Stimulated activated CD4-positive, alpha-beta T cell treated with anti-CD3 and anti-CD28 coated beads, Interleukin-4, amount 100 ng/mL, for 48 hours (primary cell): Measurements from ENCODE around the gene MVB12A.

Experiments
- DNase-seq, 2 donors: peaks; one replicate each; pipeline ENCODE4 v3.0.0-alpha.2; 2020; ENCODE audit warnings: low read depth in 2 of 2

Gene MVB12A

GRCh38 chr19:17404621-17405249 is 15.1 kb upstream of the MVB12A start:
- no peak for DNase-seq

- no peak for DNase-seq
Observed at GRCh38 chr19:17405250-17406045, 14.4 kb upstream of the MVB12A start, which contains the start of gene BST2. Gene BST2 (minus strand): TSS chr19:17405630. CDS start chr19:17405575, 55 bp downstream.

GRCh38 chr19:17406046-17406886 is 13.6 kb upstream of the MVB12A start:
- peak in 1 of 2 donors; percentile 48 for DNase-seq

GRCh38 chr19:17406887-17407196 is 13.0 kb upstream of the MVB12A start:
- DNase-seq, result no peak

- no peak for DNase-seq
Observed at GRCh38 chr19:17409990-17410389, 9.9 kb upstream of the MVB12A start.

- no peak for DNase-seq
Observed at GRCh38 chr19:17411801-17412200, 8.0 kb upstream of the MVB12A start.

- DNase-seq, result no peak
Observed at GRCh38 chr19:17414097-17414496, 5.8 kb upstream of the MVB12A start.

- DNase-seq, result no peak
Observed at GRCh38 chr19:17415121-17415520, 4.7 kb upstream of the MVB12A start.

- DNase-seq, result no peak
Observed at GRCh38 chr19:17418710-17419109, 1.1 kb upstream of the MVB12A start.

- no peak for DNase-seq
Observed at GRCh38 chr19:17419154-17419620, 660 bp upstream of the MVB12A start.

- DNase-seq, result no peak
Observed at GRCh38 chr19:17420475-17420924, 653 bp downstream of the MVB12A start.

- no peak for DNase-seq
Observed at GRCh38 chr19:17421942-17422341, 2.1 kb downstream of the MVB12A start.

- DNase-seq, result no peak
Observed at GRCh38 chr19:17423429-17424208, 3.8 kb downstream of the MVB12A start.

GRCh38 chr19:17424743-17425365 is 5.0 kb downstream of the MVB12A start:
- DNase-seq, result no peak

- no peak for DNase-seq
Observed at GRCh38 chr19:17429641-17430113, 9.8 kb downstream of the MVB12A start.

GRCh38 chr19:17431417-17431816 is 11.6 kb downstream of the MVB12A start:
- DNase-seq, result no peak

GRCh38 chr19:17435218-17435617 is 15.4 kb downstream of the MVB12A start:
- no peak for DNase-seq

GRCh38 chr19:17436094-17436873 is 16.4 kb downstream of the MVB12A start:
- DNase-seq, result no peak

- DNase-seq, result no peak
Observed at GRCh38 chr19:17436874-17437267, 17.0 kb downstream of the MVB12A start.
